HG03108 (cell line): ENCODE results near the gene WWC2.
A peak's percentile ranks its signal among the peaks of the same experiment; 100 is the strongest.

Experiments used
- ATAC-seq: cut with Tn5 transposase; IDR thresholded peaks from one replicate; pipeline ENCODE4 v1.9.1; 2021; ENCODE audit warnings: moderate library complexity; ENCODE audit not compliant: unreplicated experiment

Gene WWC2

GRCh38 chr4:183098723-183099536 is at the start of gene WWC2:
Gene WWC2 (plus strand): TSS chr4:183099257. CDS start chr4:183099492, 235 bp downstream.
- peak; percentile 55 for ATAC-seq

- ATAC-seq = no peak
These were observed 45.4 kb upstream of the WWC2 start for GRCh38 chr4:183053681-183054080.

GRCh38 chr4:183057255-183057654 is 41.8 kb upstream of the WWC2 start:
- no peak for ATAC-seq

- ATAC-seq = no peak
These were observed 39.3 kb upstream of the WWC2 start for GRCh38 chr4:183059797-183060196.

GRCh38 chr4:183068502-183068901 is 30.6 kb upstream of the WWC2 start:
- ATAC-seq = no peak

- no peak for ATAC-seq
These were observed 27.8 kb upstream of the WWC2 start for GRCh38 chr4:183071222-183071621.

- no peak for ATAC-seq
These were observed 26.9 kb upstream of the WWC2 start for GRCh38 chr4:183072176-183072575.

- no peak for ATAC-seq
These were observed 25.3 kb upstream of the WWC2 start for GRCh38 chr4:183073838-183074145.

GRCh38 chr4:183074288-183074990 is 24.6 kb upstream of the WWC2 start:
- no peak for ATAC-seq

- no peak for ATAC-seq
These were observed 20.4 kb upstream of the WWC2 start for GRCh38 chr4:183078634-183079033.

GRCh38 chr4:183080372-183081115 is 18.5 kb upstream of the WWC2 start:
- ATAC-seq = no peak

GRCh38 chr4:183081116-183081469 is 18.0 kb upstream of the WWC2 start:
- no peak for ATAC-seq

GRCh38 chr4:183082053-183082452 is 17.0 kb upstream of the WWC2 start:
- ATAC-seq = no peak

- no peak for ATAC-seq
These were observed 4.5 kb upstream of the WWC2 start for GRCh38 chr4:183094393-183095198.

GRCh38 chr4:183095199-183095512 is 3.9 kb upstream of the WWC2 start:
- no peak for ATAC-seq

- no peak for ATAC-seq
These were observed 2.6 kb upstream of the WWC2 start for GRCh38 chr4:183096276-183096965.

- ATAC-seq = no peak
These were observed 1.6 kb upstream of the WWC2 start for GRCh38 chr4:183097231-183098018.

GRCh38 chr4:183098019-183098722 is 886 bp upstream of the WWC2 start:
- peak; percentile 33 for ATAC-seq
